HL-60 (cell line): ENCODE measurements around the gene POLR1A.

Experiments used
- TF ChIP-seq, protein P1 (sequence below): IDR thresholded peaks from 2 replicates; pipeline ENCODE4 v1.6.1; 2012; ENCODE audit warnings: low read depth; ENCODE audit not compliant: insufficient replicate concordance
- TF ChIP-seq, protein P2 (sequence below): IDR thresholded peaks from one replicate; pipeline ENCODE4 v1.5.1; 2011; ENCODE audit warnings: low read length, control low read depth, inconsistent platforms; ENCODE audit not compliant: insufficient read depth

GRCh38 chr2:85992611-85993010, 113.1 kb downstream of the POLR1A start:
- TF ChIP-seq, protein P1, sequence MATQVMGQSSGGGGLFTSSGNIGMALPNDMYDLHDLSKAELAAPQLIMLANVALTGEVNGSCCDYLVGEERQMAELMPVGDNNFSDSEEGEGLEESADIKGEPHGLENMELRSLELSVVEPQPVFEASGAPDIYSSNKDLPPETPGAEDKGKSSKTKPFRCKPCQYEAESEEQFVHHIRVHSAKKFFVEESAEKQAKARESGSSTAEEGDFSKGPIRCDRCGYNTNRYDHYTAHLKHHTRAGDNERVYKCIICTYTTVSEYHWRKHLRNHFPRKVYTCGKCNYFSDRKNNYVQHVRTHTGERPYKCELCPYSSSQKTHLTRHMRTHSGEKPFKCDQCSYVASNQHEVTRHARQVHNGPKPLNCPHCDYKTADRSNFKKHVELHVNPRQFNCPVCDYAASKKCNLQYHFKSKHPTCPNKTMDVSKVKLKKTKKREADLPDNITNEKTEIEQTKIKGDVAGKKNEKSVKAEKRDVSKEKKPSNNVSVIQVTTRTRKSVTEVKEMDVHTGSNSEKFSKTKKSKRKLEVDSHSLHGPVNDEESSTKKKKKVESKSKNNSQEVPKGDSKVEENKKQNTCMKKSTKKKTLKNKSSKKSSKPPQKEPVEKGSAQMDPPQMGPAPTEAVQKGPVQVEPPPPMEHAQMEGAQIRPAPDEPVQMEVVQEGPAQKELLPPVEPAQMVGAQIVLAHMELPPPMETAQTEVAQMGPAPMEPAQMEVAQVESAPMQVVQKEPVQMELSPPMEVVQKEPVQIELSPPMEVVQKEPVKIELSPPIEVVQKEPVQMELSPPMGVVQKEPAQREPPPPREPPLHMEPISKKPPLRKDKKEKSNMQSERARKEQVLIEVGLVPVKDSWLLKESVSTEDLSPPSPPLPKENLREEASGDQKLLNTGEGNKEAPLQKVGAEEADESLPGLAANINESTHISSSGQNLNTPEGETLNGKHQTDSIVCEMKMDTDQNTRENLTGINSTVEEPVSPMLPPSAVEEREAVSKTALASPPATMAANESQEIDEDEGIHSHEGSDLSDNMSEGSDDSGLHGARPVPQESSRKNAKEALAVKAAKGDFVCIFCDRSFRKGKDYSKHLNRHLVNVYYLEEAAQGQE = no peak
- TF ChIP-seq, protein P2, sequence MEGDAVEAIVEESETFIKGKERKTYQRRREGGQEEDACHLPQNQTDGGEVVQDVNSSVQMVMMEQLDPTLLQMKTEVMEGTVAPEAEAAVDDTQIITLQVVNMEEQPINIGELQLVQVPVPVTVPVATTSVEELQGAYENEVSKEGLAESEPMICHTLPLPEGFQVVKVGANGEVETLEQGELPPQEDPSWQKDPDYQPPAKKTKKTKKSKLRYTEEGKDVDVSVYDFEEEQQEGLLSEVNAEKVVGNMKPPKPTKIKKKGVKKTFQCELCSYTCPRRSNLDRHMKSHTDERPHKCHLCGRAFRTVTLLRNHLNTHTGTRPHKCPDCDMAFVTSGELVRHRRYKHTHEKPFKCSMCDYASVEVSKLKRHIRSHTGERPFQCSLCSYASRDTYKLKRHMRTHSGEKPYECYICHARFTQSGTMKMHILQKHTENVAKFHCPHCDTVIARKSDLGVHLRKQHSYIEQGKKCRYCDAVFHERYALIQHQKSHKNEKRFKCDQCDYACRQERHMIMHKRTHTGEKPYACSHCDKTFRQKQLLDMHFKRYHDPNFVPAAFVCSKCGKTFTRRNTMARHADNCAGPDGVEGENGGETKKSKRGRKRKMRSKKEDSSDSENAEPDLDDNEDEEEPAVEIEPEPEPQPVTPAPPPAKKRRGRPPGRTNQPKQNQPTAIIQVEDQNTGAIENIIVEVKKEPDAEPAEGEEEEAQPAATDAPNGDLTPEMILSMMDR = no peak
